Esophagus (tissue), 2 donors: ENCODE data around the gene ZNF74. TPM values are rescaled to one million over a fixed set of nuclear protein-coding genes. Genes with fewer than 3 reads are reported as not detected.
"Not testable (repeated sequence)": the region's sequence is repeated elsewhere in the genome, so short reads cannot be mapped to it uniquely, and the experiment has no call there.

Experiments used
- H3K27ac ChIP-seq, 2 donors: one replicate each; pipeline ENCODE4 v1.5.1; 2013; ENCODE audit warnings: low read depth in 2 of 2, mild to moderate bottlenecking in 2 of 2, inconsistent platforms in 1 of 2, low read length in 1 of 2, moderate library complexity in 1 of 2
- H3K27me3 ChIP-seq, 2 donors: one replicate each; pipeline ENCODE4 v1.6.1; 2013; ENCODE audit warnings: low read length in 2 of 2, control low read depth in 1 of 2, mild to moderate bottlenecking in 1 of 2; ENCODE audit not compliant: insufficient read depth in 2 of 2, control insufficient read depth in 1 of 2
- H3K36me3 ChIP-seq, 2 donors: one replicate each; pipeline ENCODE4 v1.6.1; 2013; ENCODE audit warnings: low read length in 1 of 2; ENCODE audit not compliant: control insufficient read depth in 2 of 2, insufficient read depth in 2 of 2
- H3K4me1 ChIP-seq, 2 donors: one replicate each; pipeline ENCODE4 v1.6.1; 2013; ENCODE audit warnings: low read length in 1 of 2; ENCODE audit not compliant: control insufficient read depth in 2 of 2, insufficient read depth in 2 of 2
- H3K4me3 ChIP-seq, 2 donors: one replicate each; pipeline ENCODE4 v1.5.1; 2013; ENCODE audit warnings: low read length in 2 of 2, mild to moderate bottlenecking in 2 of 2, low read depth in 1 of 2, moderate library complexity in 1 of 2
- H3K9me3 ChIP-seq, 2 donors: one replicate each; pipeline ENCODE4 v1.6.1; 2013; ENCODE audit warnings: mild to moderate bottlenecking in 2 of 2, low read depth in 1 of 2, low read length in 1 of 2, moderate library complexity in 1 of 2; ENCODE audit not compliant: control insufficient read depth in 2 of 2, insufficient read depth in 1 of 2
- WGBS, 2 donors: extraction: QIAGEN DNeasy Blood & Tissue Kit; methylation state at CpG; one replicate each; pipeline ENCODE4 v1.1.7; 2013; 5-methylcytosine and 5-hydroxymethylcytosine counted together
- polyA plus RNA-seq, 2 donors: library from polyadenylated mRNA; stranded (reverse); fragments of 200-250 nt; gene quantifications; one replicate each; pipeline ENCODE4 v1.2.3, GENCODE V29; 2013
- donor health status: healthy with polysubstance abuse.
- donor health status: Bipolar disorder and iron deficiency.

ZNF74 gene
- polyA plus RNA-seq, 2 donors, result 3.8 to 4.0 TPM

GRCh38 chr22:20405291-20405930, 11.5 kb downstream of the ZNF74 start:
- Histone ChIP-seq H3K27ac (no peak overlapping the region), H3K4me3 (no peak overlapping the region), H3K4me1 (no peaks in the 10 kb centered on the region), H3K36me3 (peaks cover 0 to 20% of the 10 kb centered on the region in 2 donors), H3K27me3 (no peaks in the 10 kb centered on the region), H3K9me3 (peaks cover 0 to 4% of the 10 kb centered on the region in 2 donors)
- 96 to 98% methylated on average over 45 of the region's 45 CpGs for whole genome bisulfite sequencing, 2 donors

GRCh38 chr22:20405931-20406685, 12.2 kb downstream of the ZNF74 start:
- Histone ChIP-seq H3K4me3 (no peak overlapping the region), H3K27ac (no peak overlapping the region), H3K27me3 (no peaks in the 10 kb centered on the region), H3K9me3 (peaks cover 0 to 4% of the 10 kb centered on the region in 2 donors), H3K36me3 (peaks cover 0 to 20% of the 10 kb centered on the region in 2 donors), H3K4me1 (no peaks in the 10 kb centered on the region)
- 93 to 95% methylated on average over 59 to 62 of the region's 62 CpGs for WGBS, 2 donors

- Histone ChIP-seq H3K9me3 (peaks cover 0 to 4% of the 10 kb centered on the region in 2 donors), H3K4me1 (no peaks in the 10 kb centered on the region), H3K36me3 (peaks cover 0 to 17% of the 10 kb centered on the region in 2 donors), H3K4me3 (no peak overlapping the region), H3K27me3 (no peaks in the 10 kb centered on the region), H3K27ac (no peak overlapping the region)
- 91 to 94% methylated on average over 13 of the region's 13 CpGs for WGBS, 2 donors
Observed at GRCh38 chr22:20406686-20407408, 12.9 kb downstream of the ZNF74 start.

- Histone ChIP-seq H3K36me3 (peaks cover 0 to 17% of the 10 kb centered on the region in 2 donors), H3K4me1 (no peaks in the 10 kb centered on the region), H3K27ac (no peak overlapping the region), H3K4me3 (no peak overlapping the region), H3K27me3 (no peaks in the 10 kb centered on the region), H3K9me3 (peaks cover 0 to 4% of the 10 kb centered on the region in 2 donors)
- WGBS, 2 donors, result 84 to 87% methylated on average over 3 of the region's 3 CpGs
Observed at GRCh38 chr22:20407829-20408228, 13.9 kb downstream of the ZNF74 start.

DNA sequence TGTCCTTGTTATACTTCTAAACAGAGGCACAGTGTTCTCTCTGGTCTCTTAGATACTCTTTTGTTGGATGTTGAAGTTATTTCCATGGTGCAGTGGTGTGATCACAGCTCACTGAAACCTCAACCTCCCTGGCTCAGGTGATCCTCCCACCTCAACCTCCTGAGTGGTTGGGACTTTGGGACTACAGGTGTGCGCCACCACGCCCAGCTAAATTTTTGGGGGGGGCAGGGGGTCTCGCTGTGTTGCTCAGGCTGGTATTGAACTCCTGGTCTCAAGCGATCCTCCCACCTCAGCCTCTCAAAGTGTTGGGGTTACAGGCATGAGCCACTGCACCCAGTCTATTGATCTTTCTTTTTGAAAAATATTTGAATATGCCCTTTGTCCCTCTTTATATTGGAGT, 14.9 kb downstream of the ZNF74 start:
- no peak overlapping the region for H3K4me3 ChIP-seq
- H3K27ac ChIP-seq, result no peak overlapping the region
- WGBS, 2 donors, result 94 to 99% methylated on average over 4 of the region's 4 CpGs
- peaks cover 0 to 4% of the 10 kb centered on the region in 2 donors for H3K9me3 ChIP-seq
- H3K4me1 ChIP-seq, result no peaks in the 10 kb centered on the region
- peaks cover 0 to 15% of the 10 kb centered on the region in 2 donors for H3K36me3 ChIP-seq
- no peaks in the 10 kb centered on the region for H3K27me3 ChIP-seq

GRCh38 chr22:20409385-20409784, 15.4 kb downstream of the ZNF74 start:
- H3K9me3 ChIP-seq, H3K27me3 ChIP-seq, H3K4me1 ChIP-seq, H3K4me3 ChIP-seq, H3K27ac ChIP-seq: not testable (repeated sequence)
- peaks cover 0 to 15% of the 10 kb centered on the region in 2 donors for H3K36me3 ChIP-seq
- WGBS, 2 donors, result 89 to 91% methylated on average over 3 of the region's 3 CpGs

DNA sequence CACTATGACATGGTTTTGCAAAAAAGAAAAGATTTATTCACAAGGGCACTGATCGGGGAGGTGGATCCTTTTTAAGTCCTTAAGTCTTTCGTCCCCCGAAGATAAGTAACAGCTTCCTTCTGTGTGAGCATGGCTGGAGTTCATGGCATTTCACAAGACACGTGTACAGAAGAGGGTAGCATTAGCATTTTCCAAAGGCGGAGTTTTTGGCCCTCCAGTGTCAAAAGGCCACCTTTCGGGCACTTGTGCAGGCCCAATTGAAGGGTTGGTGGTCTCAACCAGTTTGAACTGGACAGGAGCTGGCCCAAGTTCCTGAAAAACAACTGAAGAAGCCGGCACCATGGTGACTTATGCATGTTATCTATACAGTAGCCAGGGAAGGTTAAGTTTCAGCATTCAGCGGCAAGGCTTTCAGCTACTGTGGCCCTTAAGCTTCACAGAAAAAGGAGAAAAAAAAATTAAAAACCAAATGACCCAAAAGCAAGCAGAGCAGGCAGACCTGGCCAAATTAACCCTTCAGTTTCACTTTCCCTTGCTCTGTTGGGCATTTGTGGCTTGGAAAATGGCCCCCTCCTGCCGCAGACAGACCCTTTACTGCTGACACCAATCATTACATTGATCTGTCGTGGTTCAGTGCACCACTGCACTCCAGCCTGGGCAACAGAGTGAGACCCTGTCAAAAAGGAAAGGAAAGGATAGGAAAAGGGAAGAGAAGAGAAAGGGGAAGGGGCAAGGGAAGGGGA, 18.7 kb downstream of the ZNF74 start:
- no peak overlapping the region for H3K27ac ChIP-seq
- no peak overlapping the region for H3K4me3 ChIP-seq
- no peaks in the 10 kb centered on the region for H3K4me1 ChIP-seq
- 65 to 70% methylated on average over 10 of the region's 10 CpGs for WGBS, 2 donors
- no peaks in the 10 kb centered on the region for H3K36me3 ChIP-seq
- no peaks in the 10 kb centered on the region for H3K9me3 ChIP-seq
- no peaks in the 10 kb centered on the region for H3K27me3 ChIP-seq

DNA sequence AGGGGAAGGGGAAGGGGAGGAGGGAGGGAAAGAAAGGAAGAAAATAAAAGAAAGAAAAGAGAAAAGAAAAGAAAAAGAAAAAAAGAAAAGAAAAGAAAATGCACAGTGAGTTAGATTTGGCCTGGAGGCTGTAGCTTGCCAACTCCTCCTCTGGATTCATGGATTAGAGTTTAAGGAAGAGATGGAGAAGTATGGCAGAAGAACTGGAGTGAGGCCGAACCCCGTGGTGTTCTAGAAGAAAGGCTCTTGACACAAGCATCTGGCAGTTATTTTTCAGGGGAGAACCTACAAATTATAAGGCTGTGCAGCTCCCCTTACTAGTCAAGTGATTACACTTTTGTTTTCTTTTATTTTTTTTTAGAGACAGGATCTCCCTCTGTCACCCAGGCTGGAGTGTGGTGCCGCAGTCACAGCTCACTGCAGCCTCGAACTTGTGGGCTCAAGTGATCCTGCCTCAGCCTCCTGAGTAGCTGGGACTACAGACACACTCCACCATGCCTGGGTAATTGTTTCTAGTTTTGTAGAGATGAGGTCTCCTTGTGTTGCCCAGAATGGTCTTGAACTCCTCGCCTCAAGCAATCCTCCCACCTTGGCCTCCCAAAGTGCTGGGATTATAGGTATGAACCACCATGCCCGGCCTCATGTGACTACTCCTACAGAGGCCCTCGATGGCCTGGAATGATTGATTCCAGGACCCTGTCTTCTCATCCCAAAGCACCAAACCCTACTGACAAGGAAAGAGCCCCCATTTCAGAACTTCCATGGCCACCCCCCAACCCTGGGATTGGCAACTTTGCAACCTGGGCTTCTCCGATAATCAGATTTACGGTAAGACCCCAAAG, 19.5 kb downstream of the ZNF74 start:
- H3K36me3 ChIP-seq, result no peaks in the 10 kb centered on the region
- 92 to 93% methylated on average over 9 of the region's 9 CpGs for WGBS, 2 donors
- H3K27me3 ChIP-seq, result no peaks in the 10 kb centered on the region
- H3K9me3 ChIP-seq, result no peaks in the 10 kb centered on the region
- H3K4me1 ChIP-seq, result no peaks in the 10 kb centered on the region
- H3K4me3 ChIP-seq, result no peak overlapping the region
- H3K27ac ChIP-seq, result no peak overlapping the region
